HUES48 (cell line): ENCODE measurements around the gene ANKIB1.
"Not testable (repeated sequence)": the region's sequence is repeated elsewhere in the genome, so short reads cannot be mapped to it uniquely, and the experiment has no call there.

Experiments used
- H3K27ac ChIP-seq: one replicate; pipeline ENCODE4 v1.7.0; 2013; ENCODE audit warnings: low read depth, low read length, inconsistent platforms
- H3K27me3 ChIP-seq: 2 replicates; pipeline ENCODE4 v1.6.1; 2013; ENCODE audit warnings: mild to moderate bottlenecking, low read length; ENCODE audit not compliant: control insufficient read depth, insufficient read depth
- H3K36me3 ChIP-seq: 2 replicates; pipeline ENCODE4 v1.6.1; 2013; ENCODE audit warnings: low read length; ENCODE audit not compliant: control insufficient read depth, insufficient read depth
- H3K4me1 ChIP-seq: 2 replicates; pipeline ENCODE4 v1.6.1; 2013; ENCODE audit warnings: mild to moderate bottlenecking, low read length; ENCODE audit not compliant: control insufficient read depth, insufficient read depth
- H3K4me3 ChIP-seq: 2 replicates; pipeline ENCODE4 v1.5.1; 2013; ENCODE audit warnings: mild to moderate bottlenecking, low read depth, low read length
- H3K9ac ChIP-seq: 2 replicates; pipeline ENCODE4 v1.6.1; 2013; ENCODE audit warnings: mild to moderate bottlenecking, low read depth, low read length, moderate library complexity
- H3K9me3 ChIP-seq: 2 replicates; pipeline ENCODE4 v1.6.1; 2013; ENCODE audit warnings: low read length; ENCODE audit not compliant: control insufficient read depth, insufficient read depth

Gene ANKIB1

GRCh38 chr7:92423710-92424131, 177.9 kb downstream of the ANKIB1 start:
- H3K9ac ChIP-seq, result no peak overlapping the region
- no peak overlapping the region for H3K27ac ChIP-seq
- H3K27me3 ChIP-seq, result no peaks in the 10 kb centered on the region
- no peaks in the 10 kb centered on the region for H3K9me3 ChIP-seq
- no peaks in the 10 kb centered on the region for H3K36me3 ChIP-seq
- 0 out of 2 replicates have a peak overlapping the region, but pooled peaks have one; percentile 79 for H3K4me3 ChIP-seq
- peaks cover 8% of the 10 kb centered on the region for H3K4me1 ChIP-seq

- Histone ChIP-seq H3K27ac (no peak overlapping the region), H3K9me3 (no peaks in the 10 kb centered on the region), H3K27me3 (no peaks in the 10 kb centered on the region), H3K36me3 (no peaks in the 10 kb centered on the region), H3K4me1 (peaks cover 8% of the 10 kb centered on the region), H3K4me3 (no peak overlapping the region), H3K9ac (no peak overlapping the region)
Observed at GRCh38 chr7:92425311-92425947, 179.7 kb downstream of the ANKIB1 start.

GRCh38 chr7:92427193-92427592, 181.4 kb downstream of the ANKIB1 start:
- H3K9me3 ChIP-seq, result no peaks in the 10 kb centered on the region
- H3K4me3 ChIP-seq, result no peak overlapping the region
- H3K36me3 ChIP-seq, result no peaks in the 10 kb centered on the region
- peaks cover 8% of the 10 kb centered on the region for H3K4me1 ChIP-seq
- H3K9ac ChIP-seq, result no peak overlapping the region
- no peaks in the 10 kb centered on the region for H3K27me3 ChIP-seq
- no peak overlapping the region for H3K27ac ChIP-seq

- Histone ChIP-seq H3K9ac (no peak overlapping the region), H3K4me1 (peaks cover 14% of the 10 kb centered on the region), H3K27me3 (no peaks in the 10 kb centered on the region), H3K4me3 (no peak overlapping the region), H3K27ac (no peak overlapping the region), H3K9me3 (no peaks in the 10 kb centered on the region), H3K36me3 (no peaks in the 10 kb centered on the region)
Observed at GRCh38 chr7:92432299-92432946, 186.6 kb downstream of the ANKIB1 start.

GRCh38 chr7:92433019-92433418, 187.2 kb downstream of the ANKIB1 start:
- Histone ChIP-seq H3K36me3 (no peaks in the 10 kb centered on the region), H3K4me3 (no peak overlapping the region), H3K27me3 (no peaks in the 10 kb centered on the region), H3K4me1 (peaks cover 18% of the 10 kb centered on the region), H3K9ac (no peak overlapping the region), H3K9me3 (no peaks in the 10 kb centered on the region), H3K27ac (no peak overlapping the region)

- Histone ChIP-seq H3K4me3 (no peak overlapping the region), H3K9me3 (no peaks in the 10 kb centered on the region), H3K27me3 (no peaks in the 10 kb centered on the region), H3K36me3 (no peaks in the 10 kb centered on the region), H3K9ac (no peak overlapping the region), H3K27ac (no peak overlapping the region), H3K4me1 (peaks cover 26% of the 10 kb centered on the region)
Observed at GRCh38 chr7:92435542-92435941, 189.8 kb downstream of the ANKIB1 start.

GRCh38 chr7:92436612-92437445, 191.1 kb downstream of the ANKIB1 start:
- Histone ChIP-seq H3K9me3 (no peaks in the 10 kb centered on the region), H3K27ac (peak overlapping the region; percentile 61), H3K4me3 (no peak overlapping the region), H3K4me1 (peaks cover 31% of the 10 kb centered on the region), H3K27me3 (no peaks in the 10 kb centered on the region), H3K9ac (no peak overlapping the region), H3K36me3 (no peaks in the 10 kb centered on the region)

GRCh38 chr7:92437956-92438491, 192.2 kb downstream of the ANKIB1 start:
- H3K4me3 ChIP-seq, result no peak overlapping the region
- no peaks in the 10 kb centered on the region for H3K36me3 ChIP-seq
- H3K9ac ChIP-seq, result no peak overlapping the region
- no peaks in the 10 kb centered on the region for H3K27me3 ChIP-seq
- peaks cover 31% of the 10 kb centered on the region for H3K4me1 ChIP-seq
- no peak overlapping the region for H3K27ac ChIP-seq
- no peaks in the 10 kb centered on the region for H3K9me3 ChIP-seq

- not testable (repeated sequence) for H3K9ac ChIP-seq, H3K36me3 ChIP-seq, H3K27ac ChIP-seq, H3K9me3 ChIP-seq, H3K27me3 ChIP-seq, H3K4me3 ChIP-seq
- peaks cover 16% of the 10 kb centered on the region for H3K4me1 ChIP-seq
Observed at GRCh38 chr7:92442720-92443119, 196.9 kb downstream of the ANKIB1 start.

GRCh38 chr7:92446869-92447344, 201.1 kb downstream of the ANKIB1 start:
- Histone ChIP-seq H3K4me3 (peak overlapping the region; percentile 95; the same call in 1 of the 2 replicates), H3K9me3 (no peaks in the 10 kb centered on the region), H3K36me3 (peaks cover 33% of the 10 kb centered on the region), H3K27ac (no peak overlapping the region), H3K27me3 (no peaks in the 10 kb centered on the region), H3K4me1 (peaks cover 11% of the 10 kb centered on the region; the same call in 1 of the 2 replicates), H3K9ac (peak overlapping the region; percentile 97; the same call in 1 of the 2 replicates)
